SK-N-SH treated with all-trans-retinoic acid at 6 μM for 48 hours (cell line): ENCODE results near the gene ZC3H13.

Experiments used
- ATAC-seq: fragments of 200-7000 bp; cut with Tn5 transposase; 3 replicates; pipeline ENCODE4 v1.9.1; 2020; ENCODE audit warnings: mild to moderate bottlenecking, moderate library complexity
- ARNTL ChIP-seq: fragments of 450-650 bp; formaldehyde crosslinking; IDR thresholded peaks from 2 replicates; pipeline ENCODE4 v1.5.0; 2020; ENCODE audit warnings: low read depth, mild to moderate bottlenecking, moderate library complexity, borderline replicate concordance
- BACH2 ChIP-seq: fragments of 250-450 bp; sonication (Bioruptor Pico); IDR thresholded peaks from 2 replicates; pipeline ENCODE4 v1.9.0; 2021; ENCODE audit warnings: mild to moderate bottlenecking, borderline replicate concordance
- CREB5 ChIP-seq: fragments of 250-450 bp; sonication (Bioruptor Pico); IDR thresholded peaks from 2 replicates; pipeline ENCODE4 v1.5.1; 2020; ENCODE audit warnings: low read depth, mild to moderate bottlenecking, moderate library complexity
- CSDC2 ChIP-seq: fragments of 250-450 bp; sonication (Bioruptor Pico); IDR thresholded peaks from 2 replicates; pipeline ENCODE4 v1.5.0; 2020; ENCODE audit warnings: mild to moderate bottlenecking, moderate library complexity
- ESRRG ChIP-seq: fragments of 250-450 bp; sonication (Bioruptor Pico); IDR thresholded peaks from 2 replicates; pipeline ENCODE4 v1.6.1; 2021; ENCODE audit warnings: mild to moderate bottlenecking
- GLIS3 ChIP-seq: fragments of 250-450 bp; sonication (Bioruptor Pico); IDR thresholded peaks from 2 replicates; pipeline ENCODE4 v1.5.0; 2020; ENCODE audit warnings: mild to moderate bottlenecking, moderate library complexity
- ISL1 ChIP-seq: fragments of 250-450 bp; sonication (Bioruptor Pico); IDR thresholded peaks from 2 replicates; pipeline ENCODE4 v2.1.2; 2022; ENCODE audit warnings: mild to moderate bottlenecking, moderate library complexity
- OSR1 ChIP-seq: fragments of 250-450 bp; sonication (Bioruptor Pico); IDR thresholded peaks from 2 replicates; pipeline ENCODE4 v1.8.0; 2022; ENCODE audit warnings: moderate library complexity, mild to moderate bottlenecking, inconsistent platforms
- PPARA ChIP-seq: fragments of 250-450 bp; sonication (Bioruptor Pico); IDR thresholded peaks from 2 replicates; pipeline ENCODE4 v1.5.0; 2020; ENCODE audit warnings: mild to moderate bottlenecking, borderline replicate concordance
- RARB ChIP-seq: fragments of 250-450 bp; sonication (Bioruptor Pico); IDR thresholded peaks from 2 replicates; pipeline ENCODE4 v1.8.0; 2021; ENCODE audit warnings: mild to moderate bottlenecking, moderate library complexity
- SNAI2 ChIP-seq: fragments of 250-450 bp; sonication (Bioruptor Pico); IDR thresholded peaks from 2 replicates; pipeline ENCODE4 v1.5.0; 2020; ENCODE audit warnings: mild to moderate bottlenecking, moderate library complexity
- TCF4 ChIP-seq: fragments of 250-450 bp; sonication (Bioruptor Pico); IDR thresholded peaks from 2 replicates; pipeline ENCODE4 v1.8.0; 2021; ENCODE audit warnings: mild to moderate bottlenecking, moderate library complexity, borderline replicate concordance
- TOX ChIP-seq: fragments of 250-450 bp; sonication (Bioruptor Pico); IDR thresholded peaks from 2 replicates; pipeline ENCODE4 v1.8.0; 2021; ENCODE audit warnings: mild to moderate bottlenecking, moderate library complexity, borderline replicate concordance
- ZC3H10 ChIP-seq: fragments of 250-450 bp; sonication (Bioruptor Pico); IDR thresholded peaks from 2 replicates; pipeline ENCODE4 v1.5.1; 2021; ENCODE audit warnings: mild to moderate bottlenecking, moderate library complexity
- ZFP3 ChIP-seq: fragments of 250-450 bp; sonication (Bioruptor Pico); IDR thresholded peaks from 2 replicates; pipeline ENCODE4 v1.5.0; 2020; ENCODE audit warnings: mild to moderate bottlenecking, moderate library complexity
- ZFP30 ChIP-seq: fragments of 450-650 bp; formaldehyde crosslinking; IDR thresholded peaks from 2 replicates; pipeline ENCODE4 v1.5.0; 2022; ENCODE audit warnings: mild to moderate bottlenecking, moderate library complexity
- ZNF565 ChIP-seq: fragments of 450-650 bp; formaldehyde crosslinking; conservative IDR thresholded peaks from 2 replicates; pipeline ENCODE4 v1.5.0; 2020; ENCODE audit warnings: low read depth, mild to moderate bottlenecking, moderate library complexity
- ZNF70 ChIP-seq: fragments of 450-650 bp; formaldehyde crosslinking; IDR thresholded peaks from 2 replicates; pipeline ENCODE4 v1.5.0; 2020; ENCODE audit warnings: mild to moderate bottlenecking, moderate library complexity
- TF ChIP-seq, protein P1 (sequence below): fragments of 250-450 bp; sonication (Bioruptor Pico); IDR thresholded peaks from 2 replicates; pipeline ENCODE4 v1.5.1; 2021; ENCODE audit warnings: mild to moderate bottlenecking, moderate library complexity
- TF ChIP-seq, protein P2 (sequence below): fragments of 250-450 bp; sonication (Bioruptor Pico); IDR thresholded peaks from 2 replicates; pipeline ENCODE4 v1.5.0; 2020; ENCODE audit warnings: mild to moderate bottlenecking, moderate library complexity
- TF ChIP-seq, protein P3 (sequence below): fragments of 250-450 bp; sonication (Bioruptor Pico); IDR thresholded peaks from 2 replicates; pipeline ENCODE4 v1.8.0; 2020; ENCODE audit warnings: mild to moderate bottlenecking, moderate library complexity, borderline replicate concordance
- TF ChIP-seq, protein P4 (sequence below): fragments of 250-450 bp; sonication (Bioruptor Pico); IDR thresholded peaks from 2 replicates; pipeline ENCODE4 v1.8.0; 2021; ENCODE audit warnings: low read depth, mild to moderate bottlenecking, moderate library complexity, borderline replicate concordance

ZC3H13 gene

GRCh38 chr13:46015366-46015765 lies 37.2 kb downstream of the ZC3H13 start:
- TF ChIP-seq ISL1 (no peak), GLIS3 (CRISPR knock-in tag) (no peak)
- TF ChIP-seq, protein P1, sequence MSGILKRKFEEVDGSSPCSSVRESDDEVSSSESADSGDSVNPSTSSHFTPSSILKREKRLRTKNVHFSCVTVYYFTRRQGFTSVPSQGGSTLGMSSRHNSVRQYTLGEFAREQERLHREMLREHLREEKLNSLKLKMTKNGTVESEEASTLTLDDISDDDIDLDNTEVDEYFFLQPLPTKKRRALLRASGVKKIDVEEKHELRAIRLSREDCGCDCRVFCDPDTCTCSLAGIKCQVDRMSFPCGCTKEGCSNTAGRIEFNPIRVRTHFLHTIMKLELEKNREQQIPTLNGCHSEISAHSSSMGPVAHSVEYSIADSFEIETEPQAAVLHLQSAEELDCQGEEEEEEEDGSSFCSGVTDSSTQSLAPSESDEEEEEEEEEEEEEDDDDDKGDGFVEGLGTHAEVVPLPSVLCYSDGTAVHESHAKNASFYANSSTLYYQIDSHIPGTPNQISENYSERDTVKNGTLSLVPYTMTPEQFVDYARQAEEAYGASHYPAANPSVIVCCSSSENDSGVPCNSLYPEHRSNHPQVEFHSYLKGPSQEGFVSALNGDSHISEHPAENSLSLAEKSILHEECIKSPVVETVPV: no peak
- TF ChIP-seq, all 23 proteins: peak for 0
- ATAC-seq: no peak

- no peak for ATAC-seq
- TF ChIP-seq OSR1 (CRISPR knock-in tag): no peak
- TF ChIP-seq, protein P2, sequence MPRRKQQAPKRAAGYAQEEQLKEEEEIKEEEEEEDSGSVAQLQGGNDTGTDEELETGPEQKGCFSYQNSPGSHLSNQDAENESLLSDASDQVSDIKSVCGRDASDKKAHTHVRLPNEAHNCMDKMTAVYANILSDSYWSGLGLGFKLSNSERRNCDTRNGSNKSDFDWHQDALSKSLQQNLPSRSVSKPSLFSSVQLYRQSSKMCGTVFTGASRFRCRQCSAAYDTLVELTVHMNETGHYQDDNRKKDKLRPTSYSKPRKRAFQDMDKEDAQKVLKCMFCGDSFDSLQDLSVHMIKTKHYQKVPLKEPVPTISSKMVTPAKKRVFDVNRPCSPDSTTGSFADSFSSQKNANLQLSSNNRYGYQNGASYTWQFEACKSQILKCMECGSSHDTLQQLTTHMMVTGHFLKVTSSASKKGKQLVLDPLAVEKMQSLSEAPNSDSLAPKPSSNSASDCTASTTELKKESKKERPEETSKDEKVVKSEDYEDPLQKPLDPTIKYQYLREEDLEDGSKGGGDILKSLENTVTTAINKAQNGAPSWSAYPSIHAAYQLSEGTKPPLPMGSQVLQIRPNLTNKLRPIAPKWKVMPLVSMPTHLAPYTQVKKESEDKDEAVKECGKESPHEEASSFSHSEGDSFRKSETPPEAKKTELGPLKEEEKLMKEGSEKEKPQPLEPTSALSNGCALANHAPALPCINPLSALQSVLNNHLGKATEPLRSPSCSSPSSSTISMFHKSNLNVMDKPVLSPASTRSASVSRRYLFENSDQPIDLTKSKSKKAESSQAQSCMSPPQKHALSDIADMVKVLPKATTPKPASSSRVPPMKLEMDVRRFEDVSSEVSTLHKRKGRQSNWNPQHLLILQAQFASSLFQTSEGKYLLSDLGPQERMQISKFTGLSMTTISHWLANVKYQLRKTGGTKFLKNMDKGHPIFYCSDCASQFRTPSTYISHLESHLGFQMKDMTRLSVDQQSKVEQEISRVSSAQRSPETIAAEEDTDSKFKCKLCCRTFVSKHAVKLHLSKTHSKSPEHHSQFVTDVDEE: no peak
- no peak for TF ChIP-seq TOX (CRISPR knock-in tag)
- no peak for TF ChIP-seq GLIS3 (CRISPR knock-in tag)
- no peak for TF ChIP-seq RARB (CRISPR knock-in tag)
- TF ChIP-seq ZC3H10 (CRISPR knock-in tag): no peak
- TF ChIP-seq ZNF565 (CRISPR knock-in tag): no peak
- no peak for TF ChIP-seq BACH2 (CRISPR knock-in tag)
- no peak for TF ChIP-seq ARNTL (CRISPR knock-in tag)
- TF ChIP-seq TCF4: no peak
- no peak for TF ChIP-seq SNAI2 (CRISPR knock-in tag)
- TF ChIP-seq, protein P3, sequence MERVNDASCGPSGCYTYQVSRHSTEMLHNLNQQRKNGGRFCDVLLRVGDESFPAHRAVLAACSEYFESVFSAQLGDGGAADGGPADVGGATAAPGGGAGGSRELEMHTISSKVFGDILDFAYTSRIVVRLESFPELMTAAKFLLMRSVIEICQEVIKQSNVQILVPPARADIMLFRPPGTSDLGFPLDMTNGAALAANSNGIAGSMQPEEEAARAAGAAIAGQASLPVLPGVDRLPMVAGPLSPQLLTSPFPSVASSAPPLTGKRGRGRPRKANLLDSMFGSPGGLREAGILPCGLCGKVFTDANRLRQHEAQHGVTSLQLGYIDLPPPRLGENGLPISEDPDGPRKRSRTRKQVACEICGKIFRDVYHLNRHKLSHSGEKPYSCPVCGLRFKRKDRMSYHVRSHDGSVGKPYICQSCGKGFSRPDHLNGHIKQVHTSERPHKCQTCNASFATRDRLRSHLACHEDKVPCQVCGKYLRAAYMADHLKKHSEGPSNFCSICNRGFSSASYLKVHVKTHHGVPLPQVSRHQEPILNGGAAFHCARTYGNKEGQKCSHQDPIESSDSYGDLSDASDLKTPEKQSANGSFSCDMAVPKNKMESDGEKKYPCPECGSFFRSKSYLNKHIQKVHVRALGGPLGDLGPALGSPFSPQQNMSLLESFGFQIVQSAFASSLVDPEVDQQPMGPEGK: no peak
- no peak for TF ChIP-seq ZFP3 (CRISPR knock-in tag)
- TF ChIP-seq CREB5: no peak
- TF ChIP-seq, protein P4, sequence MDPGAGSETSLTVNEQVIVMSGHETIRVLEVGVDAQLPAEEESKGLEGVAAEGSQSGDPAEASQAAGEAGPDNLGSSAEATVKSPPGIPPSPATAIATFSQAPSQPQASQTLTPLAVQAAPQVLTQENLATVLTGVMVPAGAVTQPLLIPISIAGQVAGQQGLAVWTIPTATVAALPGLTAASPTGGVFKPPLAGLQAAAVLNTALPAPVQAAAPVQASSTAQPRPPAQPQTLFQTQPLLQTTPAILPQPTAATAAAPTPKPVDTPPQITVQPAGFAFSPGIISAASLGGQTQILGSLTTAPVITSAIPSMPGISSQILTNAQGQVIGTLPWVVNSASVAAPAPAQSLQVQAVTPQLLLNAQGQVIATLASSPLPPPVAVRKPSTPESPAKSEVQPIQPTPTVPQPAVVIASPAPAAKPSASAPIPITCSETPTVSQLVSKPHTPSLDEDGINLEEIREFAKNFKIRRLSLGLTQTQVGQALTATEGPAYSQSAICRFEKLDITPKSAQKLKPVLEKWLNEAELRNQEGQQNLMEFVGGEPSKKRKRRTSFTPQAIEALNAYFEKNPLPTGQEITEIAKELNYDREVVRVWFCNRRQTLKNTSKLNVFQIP (CRISPR knock-in tag): no peak
- TF ChIP-seq PPARA (CRISPR knock-in tag): no peak
- TF ChIP-seq ESRRG (CRISPR knock-in tag): no peak
- TF ChIP-seq ZFP30: no peak
- no peak for TF ChIP-seq ISL1
These were observed 40.1 kb downstream of the ZC3H13 start for GRCh38 chr13:46012404-46012803.

DNA sequence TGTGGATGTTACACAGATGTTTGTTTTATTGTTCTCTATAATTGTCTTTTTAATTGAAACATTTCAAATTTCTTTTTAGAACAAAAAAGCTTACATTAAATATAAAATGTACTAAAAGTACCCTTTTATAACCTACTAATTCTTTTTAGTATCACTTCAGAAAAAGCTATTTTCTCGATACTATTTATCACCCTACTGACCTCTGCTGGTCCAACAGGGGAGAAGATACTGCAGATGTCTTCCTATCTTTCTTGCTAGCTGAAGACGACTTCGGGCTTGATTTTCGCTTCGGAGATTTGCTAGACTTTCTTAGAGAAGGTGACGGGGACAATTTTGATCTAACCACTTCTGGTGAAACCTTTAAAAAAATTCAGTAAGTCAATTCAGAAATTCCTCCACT lies 42.4 kb downstream of the ZC3H13 start:
- peak; percentile 44; the same call in 1 of the 3 replicates for ATAC-seq
- TF ChIP-seq SNAI2 (CRISPR knock-in tag): no peak
- no peak for TF ChIP-seq TCF4
- TF ChIP-seq PPARA (CRISPR knock-in tag): no peak
- no peak for TF ChIP-seq ZNF70 (CRISPR knock-in tag)
- TF ChIP-seq BACH2 (CRISPR knock-in tag): no peak
- no peak for TF ChIP-seq OSR1 (CRISPR knock-in tag)
- no peak for TF ChIP-seq TOX (CRISPR knock-in tag)
- TF ChIP-seq CSDC2: no peak
- TF ChIP-seq, protein P4 (CRISPR knock-in tag): no peak
- no peak for TF ChIP-seq CREB5
- no peak for TF ChIP-seq ZFP30
- no peak for TF ChIP-seq RARB (CRISPR knock-in tag)
- TF ChIP-seq, protein P1: no peak
